Right lobe of liver (tissue), 6 donors: Measurements from ENCODE around the gene PRLH. TPM values are rescaled to one million over a fixed set of nuclear protein-coding genes. Genes with fewer than 3 reads are reported as not detected.

Experiments
- ATAC-seq, 4 donors: fragments of 200-7000 bp; cut with Tn5 transposase; one replicate each; pipeline ENCODE4 v1.9.1; 2020; ENCODE audit warnings: mild to moderate bottlenecking in 4 of 4, moderate library complexity in 4 of 4
- DNase-seq, 3 donors: peaks; one replicate each; pipeline ENCODE4 v3.0.0-alpha.2; 2020
- H3K27ac ChIP-seq, 3 donors: fragments of 200-600 bp; one replicate each; pipeline ENCODE4 v1.8.0; 2022
- H3K27me3 ChIP-seq, 2 donors: fragments of 200-600 bp; one replicate each; pipeline ENCODE4 v1.8.0; 2022
- H3K36me3 ChIP-seq, 4 donors: fragments of 200-600 bp; sonication (generic) in 1 of 4; one replicate each; pipeline versions ENCODE4 v1.5.1 to v1.8.0; 2017 to 2022; ENCODE audit warnings: control low read depth in 1 of 4
- H3K4me1 ChIP-seq, 4 donors: fragments of 200-600 bp; sonication (generic) in 1 of 4; one replicate each; pipeline versions ENCODE4 v1.5.1 to v1.8.0; 2017 to 2022; ENCODE audit warnings: control low read depth in 1 of 4
- H3K4me3 ChIP-seq, 3 donors: fragments of 200-600 bp; one replicate each; pipeline ENCODE4 v1.8.0; 2022
- H3K9me3 ChIP-seq, 4 donors: fragments of 200-600 bp; sonication (generic) in 1 of 4; one replicate each; pipeline versions ENCODE4 v1.5.1 to v1.8.0; 2017 to 2022; ENCODE audit warnings: control low read depth in 1 of 4
- CTCF ChIP-seq, 4 donors: fragments of 200-600 bp in 3 of 4; fragments of 450-650 bp in 1 of 4; IDR thresholded peaks; one replicate each; pipeline versions ENCODE4 v1.5.1 to v1.8.0; 2016 to 2022; ENCODE audit warnings: antibody characterized with exemption in 4 of 4, mild to moderate bottlenecking in 2 of 4
- POLR2A ChIP-seq: fragments of 450-650 bp; IDR thresholded peaks from one replicate; pipeline ENCODE4 v1.6.1; 2017; ENCODE audit warnings: antibody characterized with exemption, mild to moderate bottlenecking
- WGBS: methylation state at CpG from one replicate; pipeline ENCODE4 v1.1.6; 2018; ENCODE audit warnings: low coverage, low lambda C conversion rate; ENCODE audit not compliant: insufficient coverage; ENCODE audit errors: missing lambda C conversion rate; 5-methylcytosine and 5-hydroxymethylcytosine counted together
- intact Hi-C, 2 donors: fragments of 100-400 bp; cut with DNase I; formaldehyde crosslinking; loops; one replicate each; pipeline versions ENCODE4 v1.11.2 to v1.14.1; 2022
- total RNA-seq, 6 experiments: library from RNA; depleted of rRNA in 2 of 6; stranded (reverse); fragments of >200 nt in 2 of 6; fragmentation: NEBNext Ultra II Directional in 3 of 6; extraction: Animal tissue kit (Norgen Biotek cat#: 25700) in 3 of 6; gene quantifications; one replicate each; pipeline versions ENCODE4 v1.1.0 to v1.2.4, GENCODE V29; 2016 to 2023
- donor health status: DM: no; HTN: yes; CAD: no.
- donor health status: DM: no; HTN: no; CAD: no.
- donor health status: DM: no; HTN: no; CAD: no.
- donor health status: DM: no; HTN: yes; CAD: no.
- donor health status: DM: no; HTN: yes; CAD: no.

The PRLH gene
- total RNA-seq, 6 experiments from 2014 or later = not detected

GRCh38 chr2:237570776-237571335, 4.5 kb downstream of the PRLH start:
- TF ChIP-seq POLR2A (no peak), CTCF (IDR thresholded peaks at IDR 0.05) (no peak)
- DNase-seq (peak in 2 of 3 donors; percentile 17 to 48), ATAC-seq (no peak)
- Histone ChIP-seq H3K36me3 (peaks cover 0 to 6% (median 0%) of the 10 kb centered on the region in 4 donors), H3K27ac (no peak overlapping the region), H3K27me3 (no peaks in the 10 kb centered on the region), H3K4me3 (no peak overlapping the region), H3K4me1 (peaks cover 0 to 20% (median 6%) of the 10 kb centered on the region in 4 donors), H3K9me3 (no peaks in the 10 kb centered on the region)
- 72% methylated on average over 3 of the region's 9 CpGs for WGBS
- intact Hi-C loops = loop anchor here in 1 of 2 donors (5.0 kb wide), 1 partner anchor 59 kb away; no protein-coding TSS in a partner anchor

- peak in 2 of 3 donors; percentile 16 to 53 for DNase-seq
- peaks cover 0 to 9% (median 2%) of the 10 kb centered on the region in 4 donors for H3K36me3 ChIP-seq
- no peak overlapping the region for H3K4me3 ChIP-seq
- peaks cover 0 to 20% (median 6%) of the 10 kb centered on the region in 4 donors for H3K4me1 ChIP-seq
- H3K27me3 ChIP-seq = no peaks in the 10 kb centered on the region
- intact Hi-C loops = loop anchor here in 1 of 2 donors (5.0 kb wide), 1 partner anchor 59 kb away; no protein-coding TSS in a partner anchor
- H3K27ac ChIP-seq = no peak overlapping the region
- WGBS = no CpG with 5 or more reads among the region's 7 CpGs
- no peaks in the 10 kb centered on the region for H3K9me3 ChIP-seq
- ATAC-seq = no peak
- TF ChIP-seq CTCF (IDR thresholded peaks at IDR 0.05) (no peak), POLR2A (no peak)
These were observed 5.2 kb downstream of the PRLH start for GRCh38 chr2:237571551-237571950.

- 5% methylated on average over 9 of the region's 24 CpGs for WGBS
- H3K27ac ChIP-seq = peak overlapping the region in 2 of 3 donors; percentile 42 to 86
- peak; percentile 97 to 99 (median 99) for TF ChIP-seq CTCF (IDR thresholded peaks at IDR 0.05)
- no peak for TF ChIP-seq POLR2A
These were observed 5.8 kb downstream of the PRLH start for GRCh38 chr2:237572021-237572741.

GRCh38 chr2:237572742-237573101, 6.3 kb downstream of the PRLH start:
- ATAC-seq = peak; percentile 9 to 39 (median 26)

More at GRCh38 chr2:237572021-237572741, 5.8 kb downstream of the PRLH start:
- H3K27me3 ChIP-seq = no peaks in the 10 kb centered on the region
- peaks cover 0 to 16% (median 5%) of the 10 kb centered on the region in 4 donors for H3K36me3 ChIP-seq
- intact Hi-C loops = loop anchor here in 1 of 2 donors (5.0 kb wide), 1 partner anchor 60 kb away; no protein-coding TSS in a partner anchor
- H3K4me3 ChIP-seq = no peak overlapping the region
- H3K9me3 ChIP-seq = no peaks in the 10 kb centered on the region
- ATAC-seq = peak; percentile 84 to 90 (median 86)
- peaks cover 0 to 20% (median 6%) of the 10 kb centered on the region in 4 donors for H3K4me1 ChIP-seq
- peak; percentile 90 to 92 (median 92) for DNase-seq

More at GRCh38 chr2:237572742-237573101, 6.3 kb downstream of the PRLH start:
- WGBS = no CpG with 5 or more reads among the region's 4 CpGs
- DNase-seq = peak in 2 of 3 donors; percentile 28 to 67
- Histone ChIP-seq H3K4me3 (no peak overlapping the region), H3K9me3 (no peaks in the 10 kb centered on the region), H3K36me3 (peaks cover 0 to 19% (median 7%) of the 10 kb centered on the region in 4 donors), H3K4me1 (peaks cover 0 to 20% (median 6%) of the 10 kb centered on the region in 4 donors), H3K27ac (peak overlapping the region in 2 of 3 donors; percentile 42 to 86), H3K27me3 (no peaks in the 10 kb centered on the region)
- TF ChIP-seq CTCF (IDR thresholded peaks at IDR 0.05) (no peak), POLR2A (no peak)
- intact Hi-C loops = loop anchor here in 1 of 2 donors (5.0 kb wide), 1 partner anchor 60 kb away; no protein-coding TSS in a partner anchor
